HG03103 (cell line): ENCODE results near the gene CADM1.

Experiments
- ATAC-seq: cut with Tn5 transposase; IDR thresholded peaks from one replicate; pipeline ENCODE4 v1.9.1; 2021; ENCODE audit warnings: low read depth; ENCODE audit not compliant: unreplicated experiment

CADM1 gene

DNA sequence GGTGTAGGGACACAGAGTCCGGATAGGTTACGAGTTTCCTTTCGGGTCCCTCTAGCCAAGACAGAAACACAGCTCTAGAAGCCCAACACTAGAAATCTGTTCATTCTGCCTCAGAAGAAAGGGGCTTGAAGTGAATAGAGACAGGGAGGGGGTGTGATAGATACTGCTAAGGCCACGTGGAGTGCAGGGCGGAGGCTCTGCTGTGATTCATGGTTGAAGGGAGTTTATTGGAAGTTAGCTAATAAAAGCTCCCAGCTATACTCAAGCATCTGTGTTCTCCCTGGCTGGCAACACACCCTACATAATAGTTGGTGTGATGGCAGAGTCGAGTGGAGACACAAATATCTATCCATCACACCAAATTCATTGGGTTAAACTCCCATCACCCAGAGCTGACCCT is 337.4 kb downstream of the CADM1 start:
- ATAC-seq = no peak

DNA sequence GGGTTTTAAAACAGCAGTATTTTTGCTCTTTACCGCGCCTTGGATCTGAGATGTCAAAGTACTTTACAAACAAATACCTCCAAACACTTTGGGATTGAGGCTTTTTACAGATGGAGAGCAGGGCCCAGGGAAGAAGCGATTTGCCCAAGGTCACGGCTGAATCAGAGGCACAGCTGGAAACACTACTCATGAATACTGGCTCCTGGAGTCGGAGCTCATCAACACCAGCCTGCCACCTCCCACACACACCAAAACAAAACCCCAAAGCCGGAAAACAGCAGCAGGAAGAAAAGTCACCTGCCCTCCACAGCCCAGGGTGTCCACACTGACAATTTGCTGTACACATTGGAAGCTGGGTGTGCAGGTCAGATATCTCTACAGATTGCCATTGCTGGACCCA is 339.4 kb downstream of the CADM1 start:
- ATAC-seq = no peak

- no peak for ATAC-seq
Measured at GRCh38 chr11:115162919-115163318, 341.3 kb downstream of the CADM1 start.

DNA sequence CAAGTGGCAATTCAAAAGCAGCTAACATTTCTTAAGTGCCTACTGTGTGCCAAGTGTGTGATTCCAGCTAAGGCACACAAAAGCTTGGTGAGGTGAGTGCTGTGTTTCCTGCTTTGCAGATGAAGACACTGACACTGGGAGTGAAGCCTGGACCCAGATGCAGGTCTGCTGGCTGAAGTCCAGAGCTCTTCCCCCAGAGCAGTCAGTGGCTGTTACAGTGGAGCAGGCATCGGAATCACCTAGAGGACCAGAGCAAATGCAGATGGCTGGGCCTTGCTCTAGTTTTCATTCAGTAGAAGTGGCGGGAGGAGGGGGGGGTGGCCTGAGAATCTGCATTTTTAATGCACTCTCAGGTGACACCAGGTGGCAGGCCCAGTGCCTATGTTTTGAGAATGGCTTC is 342.3 kb downstream of the CADM1 start:
- ATAC-seq = no peak

GRCh38 chr11:115159207-115159606 is 345.0 kb downstream of the CADM1 start:
- ATAC-seq = no peak

GRCh38 chr11:115158053-115158452 is 346.2 kb downstream of the CADM1 start:
- ATAC-seq = no peak

GRCh38 chr11:115157247-115157646 is 347.0 kb downstream of the CADM1 start:
- no peak for ATAC-seq

DNA sequence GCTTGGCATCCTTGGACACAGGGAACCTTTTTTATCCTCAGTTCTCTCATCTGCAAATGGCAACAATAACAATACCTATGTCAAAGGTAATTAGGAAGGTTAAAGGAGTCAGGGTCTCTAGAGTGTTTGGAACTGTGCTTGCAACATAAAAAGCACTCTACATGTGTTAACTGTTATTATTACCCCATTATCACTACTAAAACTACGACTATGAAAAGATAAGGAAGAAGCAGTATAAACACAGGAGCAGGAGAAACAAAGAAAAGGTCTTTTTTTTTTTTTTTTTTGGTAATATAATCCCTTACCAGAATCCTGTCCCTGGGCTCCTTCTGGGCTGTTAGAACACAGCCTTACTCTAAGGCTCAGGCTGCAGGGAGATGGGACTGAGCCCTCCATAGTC is 348.2 kb downstream of the CADM1 start:
- ATAC-seq = no peak

- ATAC-seq = no peak
Measured at GRCh38 chr11:115155320-115155719, 348.9 kb downstream of the CADM1 start.

DNA sequence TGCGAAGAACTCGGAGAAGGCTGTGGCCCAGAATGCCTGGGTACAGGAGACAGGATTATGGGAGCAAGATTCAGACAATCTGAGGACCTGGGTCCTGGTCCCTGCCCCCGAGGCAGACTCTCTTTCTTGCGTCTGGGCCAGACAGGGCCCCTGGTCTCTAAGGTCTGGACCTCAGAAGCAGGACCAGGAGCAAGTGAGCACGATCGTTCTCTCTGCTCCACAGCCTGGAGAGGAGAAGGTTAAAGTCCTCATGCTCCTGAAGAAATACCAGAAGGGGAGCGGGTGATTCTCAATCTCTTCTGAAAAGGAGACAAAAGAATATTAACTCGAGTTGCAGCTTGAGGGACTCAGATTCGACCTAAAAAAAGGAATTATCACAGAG is 349.9 kb downstream of the CADM1 start:
- ATAC-seq = no peak

GRCh38 chr11:115153731-115154354 is 350.4 kb downstream of the CADM1 start:
- no peak for ATAC-seq

DNA sequence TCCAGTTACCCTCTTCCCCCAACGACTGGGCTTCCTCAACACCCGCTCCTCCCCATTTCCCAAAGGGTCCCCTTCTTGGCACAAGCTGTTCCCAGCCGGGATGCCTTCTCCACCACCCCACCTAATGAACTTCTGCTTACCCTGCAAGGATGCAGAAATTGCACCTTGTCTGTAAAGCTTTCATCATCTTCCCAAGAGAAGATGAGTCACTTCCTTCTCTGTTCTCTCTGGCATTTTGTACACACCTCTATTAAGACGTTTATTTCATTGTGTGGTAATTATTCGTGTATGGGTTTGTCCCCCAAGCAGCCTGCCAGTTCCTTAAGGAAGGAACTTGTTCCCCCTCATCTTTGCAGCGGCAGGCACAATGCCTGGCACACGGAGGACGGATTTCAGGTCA is 351.1 kb downstream of the CADM1 start:
- no peak for ATAC-seq

- ATAC-seq = no peak
Measured at GRCh38 chr11:115151010-115151409, 353.2 kb downstream of the CADM1 start.

DNA sequence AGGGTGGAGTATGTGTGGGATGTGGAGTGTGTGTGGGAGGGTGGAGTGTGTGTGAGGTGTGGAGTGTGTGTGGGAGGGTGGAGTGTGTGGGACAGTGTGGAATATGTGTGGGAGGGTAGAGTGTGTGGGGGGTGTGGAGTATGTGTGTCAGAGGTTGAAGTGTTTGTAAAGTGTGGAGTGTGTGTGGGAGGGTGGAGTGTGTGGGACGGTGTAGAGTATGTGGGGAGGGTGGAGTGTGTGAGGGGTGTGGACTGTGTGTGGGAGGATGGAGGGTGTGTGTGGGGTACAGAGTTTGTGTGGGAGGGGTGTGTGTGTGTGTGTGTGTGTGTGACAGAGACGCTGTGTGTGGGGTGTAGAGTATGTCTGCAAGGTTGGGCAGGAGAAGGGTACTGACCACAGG is 355.5 kb downstream of the CADM1 start:
- no peak for ATAC-seq

DNA sequence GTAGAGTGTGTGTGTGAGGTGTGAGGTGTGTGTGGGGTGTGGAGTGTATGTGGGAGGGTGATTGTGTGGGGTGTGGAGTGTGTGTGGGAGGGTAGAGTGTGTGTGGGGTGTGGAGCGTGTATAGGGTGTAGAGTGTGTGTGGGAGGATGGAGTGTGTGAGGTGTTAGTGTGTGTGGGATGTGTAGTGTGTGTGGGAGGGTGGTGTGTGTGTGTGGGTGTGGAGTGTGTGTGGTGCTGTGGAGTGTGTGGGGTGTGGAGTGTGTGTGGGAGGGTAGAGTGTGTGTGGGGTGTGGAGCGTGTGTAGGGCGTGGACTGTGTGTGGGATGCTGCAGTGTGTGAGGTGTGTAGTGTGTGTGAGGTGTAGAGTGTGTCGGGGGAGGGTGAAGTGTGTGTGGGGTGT is 356.1 kb downstream of the CADM1 start:
- no peak for ATAC-seq

DNA sequence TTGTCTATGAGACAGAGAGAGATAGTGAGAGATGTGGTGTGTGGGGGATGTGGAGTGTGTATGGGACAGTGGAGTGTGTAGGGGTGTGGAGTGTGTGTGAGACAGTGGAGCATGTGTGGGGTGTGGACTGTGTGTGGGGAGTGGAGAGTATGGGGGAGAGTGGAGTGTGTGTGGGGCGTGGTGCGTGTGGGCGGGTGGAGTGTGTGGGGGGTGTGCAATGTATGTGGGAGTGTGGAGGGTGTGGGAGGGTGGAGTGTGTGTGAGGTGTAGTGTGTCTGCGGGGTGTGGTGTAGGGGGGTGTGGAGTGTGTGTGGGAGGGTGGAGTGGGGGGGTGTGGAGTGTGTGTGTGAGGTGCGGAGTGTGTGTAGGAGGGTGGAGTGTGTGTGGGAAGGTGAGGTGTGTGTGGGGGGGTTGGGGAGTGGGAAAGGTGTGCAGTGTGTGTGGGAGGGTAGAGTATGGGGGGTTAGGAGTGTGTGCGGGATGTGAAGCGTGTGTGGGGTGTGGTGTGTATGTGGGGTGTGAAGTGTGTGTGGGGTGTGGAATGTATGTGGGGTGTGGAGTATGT is 356.9 kb downstream of the CADM1 start:
- ATAC-seq = no peak

- ATAC-seq = no peak
Measured at GRCh38 chr11:115146425-115146824, 357.8 kb downstream of the CADM1 start.

- no peak for ATAC-seq
Measured at GRCh38 chr11:115145324-115145723, 358.9 kb downstream of the CADM1 start.

DNA sequence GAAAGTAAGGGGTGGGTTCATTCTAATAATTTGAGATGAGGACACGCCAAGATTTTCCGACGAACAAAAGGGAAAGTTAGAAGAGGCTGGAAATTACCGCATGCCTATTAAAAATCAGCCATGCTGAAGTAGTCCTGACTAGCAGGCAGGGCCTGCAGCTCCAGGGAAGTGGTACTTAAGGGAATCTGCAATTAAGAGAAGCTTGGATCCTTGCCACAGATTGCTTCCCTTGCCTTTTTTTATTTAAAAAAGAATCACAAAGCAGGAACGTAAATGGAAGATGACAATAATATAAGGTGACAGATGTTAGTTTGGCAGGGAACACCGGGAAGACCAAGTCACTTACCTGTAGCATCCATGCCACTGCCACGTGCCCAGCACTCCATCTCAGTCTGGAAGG is 359.3 kb downstream of the CADM1 start:
- ATAC-seq = no peak

DNA sequence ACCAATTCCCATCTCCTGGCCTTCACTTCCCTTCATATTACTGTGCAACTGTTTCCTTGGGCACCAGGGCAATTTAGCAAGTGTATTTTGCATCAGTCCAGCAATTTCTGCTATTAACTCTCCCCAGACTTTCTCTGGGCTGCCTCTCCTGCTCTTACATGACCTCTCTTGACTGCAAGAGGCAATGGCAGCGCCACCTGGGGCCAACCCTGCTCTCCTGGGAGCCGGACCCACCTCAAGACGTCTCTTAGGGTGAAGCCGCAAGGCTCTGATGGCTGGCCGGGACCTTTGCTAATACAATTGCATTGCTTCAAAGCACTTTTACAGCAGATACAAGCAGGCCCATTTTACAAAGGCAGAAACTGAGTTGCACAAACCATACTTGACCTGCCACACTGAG is 360.2 kb downstream of the CADM1 start:
- no peak for ATAC-seq

DNA sequence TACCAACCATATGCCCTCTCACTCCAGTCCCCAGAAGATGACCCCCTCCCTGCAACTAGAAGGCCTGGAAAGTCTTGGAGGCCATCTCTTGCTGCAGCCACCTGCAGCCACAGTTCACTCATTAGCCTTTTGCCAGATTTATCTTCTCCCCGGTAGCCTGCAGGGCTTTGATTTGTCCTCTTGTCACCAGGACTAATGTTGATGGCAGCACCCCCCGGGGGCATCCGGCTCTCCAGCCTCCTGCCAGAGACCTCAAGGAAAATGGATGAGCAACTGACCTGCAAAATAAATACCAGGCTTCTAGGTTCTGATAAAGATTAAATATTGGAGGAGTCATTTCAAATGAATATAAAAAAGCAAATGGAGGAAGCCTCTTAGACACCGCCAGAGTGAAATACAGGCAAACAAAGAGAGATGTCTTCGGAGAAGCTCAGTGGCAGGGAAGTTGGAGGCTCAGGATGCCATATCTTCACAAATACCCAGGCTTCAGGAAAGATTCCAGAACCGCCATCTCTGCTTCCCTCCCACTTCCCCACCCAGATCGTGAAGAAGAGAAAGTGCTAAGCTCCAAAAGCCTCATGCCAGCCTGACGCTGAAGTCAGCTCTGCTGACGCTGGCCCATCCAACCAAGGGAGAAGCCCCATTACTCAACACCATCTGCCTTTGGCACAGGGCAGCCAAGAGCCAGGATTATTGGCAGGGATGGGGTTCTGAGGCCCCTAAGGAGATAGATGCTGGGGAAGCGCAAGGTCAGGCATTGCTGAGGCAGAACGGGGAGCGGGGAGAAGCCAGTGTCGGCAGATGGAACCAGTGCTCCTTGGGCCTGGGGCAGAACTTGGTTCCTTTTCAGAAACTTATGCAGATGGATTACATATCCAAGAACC is 362.7 kb downstream of the CADM1 start:
- no peak for ATAC-seq

- ATAC-seq = no peak
Measured at GRCh38 chr11:115135936-115136335, 368.3 kb downstream of the CADM1 start.
